NOMO-1 treated with dmso at 0.1 percent for 144 hours (cell line): ENCODE data around the gene ALDH3A1.

Experiments used
- DNase-seq: peaks from one replicate; lab custom pipeline; 2025; ENCODE audit not compliant: unreplicated experiment; lab: John Stamatoyannopoulos, UW

The ALDH3A1 gene

GRCh38 chr17:19760746-19761145, 12.6 kb upstream of the ALDH3A1 start:
- no peak for DNase-seq

DNA sequence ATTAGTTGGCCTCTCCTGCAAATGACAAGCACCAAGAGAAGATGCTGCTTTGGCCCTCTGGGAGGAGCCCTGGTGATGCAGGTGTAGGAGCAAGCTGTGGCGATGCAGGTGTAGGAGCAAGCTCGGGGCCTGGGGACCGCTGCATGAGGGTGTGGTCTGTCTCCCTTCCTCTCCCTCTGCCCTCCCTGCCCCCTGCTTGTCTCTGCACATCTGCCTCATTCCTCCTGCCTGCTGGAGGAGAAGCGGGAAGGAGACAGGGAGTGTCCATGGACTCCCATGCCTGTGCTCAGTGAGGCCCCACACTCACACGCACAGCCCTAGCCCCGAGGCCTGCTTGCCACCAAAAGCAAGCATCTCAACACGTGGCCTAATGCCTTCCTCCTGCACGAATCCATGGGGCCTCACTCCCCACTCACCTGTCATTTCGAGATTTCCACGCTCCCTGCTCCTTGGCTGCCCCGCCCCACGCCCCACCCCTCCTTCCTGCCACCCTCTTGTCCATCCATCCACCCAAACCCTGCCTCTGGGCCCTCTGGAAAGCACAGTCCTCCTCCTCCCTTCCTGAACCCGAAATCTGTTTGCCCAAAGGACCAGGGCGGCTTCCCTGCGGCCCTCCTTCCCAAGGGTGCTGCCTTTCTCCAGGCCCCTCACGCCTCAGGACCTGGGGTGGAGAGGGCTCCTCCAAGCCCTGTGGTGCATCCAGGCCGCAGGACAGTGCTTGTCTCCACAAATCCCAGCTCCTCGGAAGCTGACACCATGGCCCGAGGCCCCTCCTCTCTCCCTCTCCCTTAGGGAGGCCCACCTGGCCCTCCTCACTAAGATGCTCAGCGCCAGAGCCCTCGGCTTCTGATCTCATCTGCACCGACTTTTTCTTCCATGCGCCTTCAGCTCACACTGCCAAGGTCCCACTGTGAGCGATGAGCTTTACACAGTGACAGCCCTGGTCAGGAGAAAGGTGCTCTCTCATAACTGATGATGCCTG, 11.8 kb upstream of the ALDH3A1 start:
- no peak for DNase-seq

GRCh38 chr17:19757536-19758180, 9.6 kb upstream of the ALDH3A1 start:
- no peak for DNase-seq

- DNase-seq: no peak
Observed at GRCh38 chr17:19756546-19756945, 8.4 kb upstream of the ALDH3A1 start.

DNA sequence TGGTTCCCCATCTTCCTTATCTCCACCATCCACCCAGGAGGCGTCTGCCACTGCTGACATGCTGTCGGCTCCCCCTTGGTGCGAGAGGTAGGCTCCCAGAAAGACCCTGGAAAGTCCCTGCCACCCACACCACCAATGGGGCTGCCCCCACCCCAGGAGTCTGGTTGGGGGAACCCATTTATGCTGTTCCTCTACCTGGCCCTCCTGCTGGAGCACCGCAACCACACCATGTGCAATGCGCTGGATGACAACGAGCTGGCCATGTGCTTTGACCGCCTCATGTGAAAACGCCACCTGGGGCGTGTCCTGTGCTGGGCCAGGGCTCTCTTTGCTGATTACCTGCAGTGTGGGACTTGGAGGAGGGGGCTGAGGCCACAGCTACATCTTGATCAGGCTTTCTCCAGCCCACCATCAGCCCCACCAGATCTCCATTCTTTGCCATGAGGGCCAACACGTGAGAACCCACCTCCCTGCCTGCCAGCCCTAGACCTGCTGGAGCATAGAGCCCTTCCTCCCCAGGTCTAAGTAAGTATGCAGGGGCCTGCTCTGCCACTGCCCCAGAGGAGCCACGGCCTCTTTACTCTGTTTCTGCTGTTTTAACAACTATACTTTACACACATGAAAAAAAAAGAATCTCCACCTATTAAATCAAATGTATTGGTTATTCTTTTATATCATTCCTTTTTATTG, 7.9 kb upstream of the ALDH3A1 start:
- DNase-seq: no peak

DNA sequence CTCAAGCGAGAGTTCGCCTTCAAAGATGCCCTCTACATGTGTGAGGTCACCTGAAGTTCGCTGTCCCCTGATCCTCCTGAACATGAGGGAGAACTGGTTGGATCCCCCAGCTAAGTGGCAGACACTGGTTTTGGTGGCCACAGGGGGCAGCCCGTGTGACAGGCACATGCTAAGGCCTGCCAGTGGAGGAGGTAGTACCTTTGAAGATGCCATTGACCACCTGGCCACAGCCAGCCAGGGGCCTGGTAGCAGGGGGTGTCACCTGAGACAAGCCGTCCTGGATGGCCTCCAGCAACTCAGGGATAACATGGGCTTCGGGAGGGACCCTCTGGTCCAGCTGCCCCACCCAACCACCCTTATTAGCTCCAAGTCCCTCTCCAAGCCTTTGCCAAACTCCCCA, 7.3 kb upstream of the ALDH3A1 start:
- DNase-seq: no peak

DNA sequence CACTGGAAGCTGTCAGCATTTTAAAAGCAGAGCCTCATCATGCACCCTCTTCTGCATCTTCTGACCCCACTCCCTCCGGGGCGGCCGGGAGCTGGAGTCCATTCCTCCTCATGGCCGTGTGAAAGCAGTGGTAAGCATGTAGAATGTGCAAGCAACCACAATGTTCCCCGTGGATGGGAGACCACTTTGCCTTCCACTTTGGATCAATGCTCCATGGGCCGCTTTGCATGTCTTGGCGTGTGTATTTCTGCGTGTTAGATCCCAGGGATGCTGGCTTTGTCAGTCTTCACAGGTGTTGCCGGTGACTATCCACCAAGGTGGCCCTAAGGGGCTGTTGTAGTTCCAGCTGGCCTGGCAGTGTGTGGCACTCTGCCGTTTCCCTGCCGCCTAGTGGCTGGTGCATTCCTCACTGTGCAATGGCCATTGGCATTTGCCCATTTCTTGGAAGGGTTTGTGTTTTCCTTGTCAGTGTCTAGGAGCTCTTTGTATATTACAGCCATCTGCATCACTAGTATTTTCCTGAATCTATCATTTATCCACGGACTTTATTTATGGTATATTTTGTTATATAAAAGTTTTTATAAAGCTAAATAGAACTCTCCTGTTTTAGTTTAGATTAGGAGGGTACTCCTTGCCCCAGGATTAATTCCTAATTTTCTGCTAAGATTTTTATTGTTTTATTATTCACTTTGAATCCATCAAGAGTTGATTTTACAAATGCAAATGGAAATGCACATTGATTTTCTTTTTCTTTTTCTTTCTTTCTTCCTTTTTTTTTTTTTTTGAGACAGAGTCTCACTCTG, 5.8 kb upstream of the ALDH3A1 start:
- no peak for DNase-seq

DNA sequence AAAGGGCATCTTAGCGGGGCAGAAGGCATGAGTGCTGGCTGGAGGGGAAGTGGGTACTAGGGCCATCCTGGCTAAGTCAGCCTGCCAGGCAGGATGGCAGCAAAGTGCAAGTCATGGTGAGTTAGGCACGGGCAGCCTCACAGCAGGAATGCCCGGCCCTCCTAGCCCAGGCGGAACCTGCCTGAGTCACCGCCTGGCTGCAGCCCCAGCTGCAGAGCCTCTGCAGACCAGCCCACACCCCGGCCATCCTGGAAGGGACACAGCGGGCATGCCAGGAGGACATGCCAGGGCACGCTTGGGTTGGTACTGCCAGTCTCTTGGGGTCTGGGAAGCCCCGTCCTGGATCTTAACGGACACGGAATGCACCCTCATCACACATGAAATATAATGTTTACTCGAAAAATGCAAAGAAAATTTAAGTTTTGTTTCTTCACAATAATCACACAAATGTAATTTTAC, 5.0 kb upstream of the ALDH3A1 start:
- DNase-seq: peak; percentile 58

DNA sequence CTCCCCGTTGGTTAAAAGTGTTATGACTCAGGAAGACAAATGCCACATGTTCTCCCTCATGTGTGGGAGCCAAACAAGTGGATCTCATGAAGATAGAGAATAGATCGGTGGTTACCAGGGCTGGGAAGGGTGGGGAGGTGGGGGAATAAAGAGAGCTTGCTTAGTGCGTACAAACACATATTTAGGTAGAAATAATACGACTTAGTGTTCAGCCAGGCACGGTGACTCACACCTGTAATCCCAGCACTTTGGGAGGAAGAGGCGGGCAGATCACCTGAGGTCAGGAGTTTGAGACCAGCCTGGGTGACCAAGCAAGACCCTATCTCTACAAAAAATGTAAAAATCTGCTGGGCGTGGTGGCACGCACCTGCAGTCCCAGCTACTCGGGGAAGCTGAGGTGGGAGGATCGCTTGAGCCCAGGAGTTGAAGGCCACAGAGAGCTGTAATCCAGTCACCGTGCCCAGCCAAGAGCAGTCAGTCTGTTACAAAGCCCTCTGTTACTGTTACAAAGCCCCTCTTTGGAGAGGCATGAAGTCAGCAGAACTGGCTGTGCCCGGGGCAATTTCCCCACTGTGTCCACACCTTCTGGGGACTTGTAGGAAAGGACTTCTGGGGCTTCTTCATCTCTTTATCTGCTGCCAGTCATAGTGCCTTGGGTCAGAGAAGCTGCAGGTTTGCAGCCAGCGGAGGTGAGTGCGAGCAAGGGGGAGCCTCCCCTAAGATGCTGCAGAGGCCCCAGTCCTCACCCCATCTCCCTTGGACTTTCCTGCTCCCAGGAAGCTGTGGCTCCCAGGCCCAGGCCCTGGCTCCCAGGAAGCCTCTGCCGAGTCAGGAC, 4.3 kb upstream of the ALDH3A1 start:
- no peak for DNase-seq

- DNase-seq: no peak
Observed at GRCh38 chr17:19750835-19751234, 2.7 kb upstream of the ALDH3A1 start.

DNA sequence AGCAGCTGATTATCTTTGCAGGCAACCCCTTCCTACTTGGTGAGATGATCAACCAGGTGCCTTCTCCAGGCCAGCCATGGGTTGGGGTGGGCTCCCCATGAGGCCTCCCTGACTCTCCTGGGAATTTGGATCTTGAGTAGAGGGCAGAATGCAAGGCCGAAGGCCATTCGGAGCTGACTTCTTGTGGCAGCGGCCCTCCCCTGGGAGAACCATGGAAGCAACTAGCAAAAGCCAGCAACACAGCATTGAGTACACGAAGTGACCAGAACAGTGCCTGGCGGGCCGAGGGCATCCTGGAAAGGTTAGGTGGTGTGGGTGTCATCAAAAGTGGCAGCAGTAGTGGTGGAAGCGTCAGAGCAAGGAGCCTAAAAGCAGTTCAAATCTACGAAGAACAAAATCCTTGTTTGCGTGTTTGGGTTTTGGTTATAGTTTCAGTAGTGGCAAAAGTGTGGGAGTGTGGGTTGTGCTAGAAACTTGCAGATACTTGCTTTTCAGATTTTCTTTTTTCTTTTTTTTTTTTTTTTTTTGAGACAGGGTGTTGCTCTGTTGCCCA, 2.0 kb upstream of the ALDH3A1 start:
- no peak for DNase-seq

DNA sequence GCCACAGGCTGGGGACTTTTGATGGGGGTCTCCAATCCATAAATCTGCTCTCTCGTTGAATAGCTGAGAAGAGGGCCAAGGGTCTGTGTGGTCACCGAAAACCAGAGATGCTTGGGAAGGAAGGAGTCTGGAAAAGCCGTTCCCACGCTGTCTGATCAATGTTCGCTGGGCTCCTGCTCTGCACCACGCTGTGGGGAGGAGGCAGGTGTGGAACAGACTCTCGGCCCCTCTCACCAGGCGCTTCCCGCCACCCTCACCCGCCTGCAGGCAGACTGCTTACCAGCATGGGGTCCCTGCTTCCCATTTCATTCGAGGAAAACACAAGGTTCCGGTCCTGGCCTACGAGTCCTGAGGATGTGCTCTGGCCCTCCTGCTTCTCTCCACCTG, 702 bp upstream of the ALDH3A1 start:
- DNase-seq: no peak

DNA sequence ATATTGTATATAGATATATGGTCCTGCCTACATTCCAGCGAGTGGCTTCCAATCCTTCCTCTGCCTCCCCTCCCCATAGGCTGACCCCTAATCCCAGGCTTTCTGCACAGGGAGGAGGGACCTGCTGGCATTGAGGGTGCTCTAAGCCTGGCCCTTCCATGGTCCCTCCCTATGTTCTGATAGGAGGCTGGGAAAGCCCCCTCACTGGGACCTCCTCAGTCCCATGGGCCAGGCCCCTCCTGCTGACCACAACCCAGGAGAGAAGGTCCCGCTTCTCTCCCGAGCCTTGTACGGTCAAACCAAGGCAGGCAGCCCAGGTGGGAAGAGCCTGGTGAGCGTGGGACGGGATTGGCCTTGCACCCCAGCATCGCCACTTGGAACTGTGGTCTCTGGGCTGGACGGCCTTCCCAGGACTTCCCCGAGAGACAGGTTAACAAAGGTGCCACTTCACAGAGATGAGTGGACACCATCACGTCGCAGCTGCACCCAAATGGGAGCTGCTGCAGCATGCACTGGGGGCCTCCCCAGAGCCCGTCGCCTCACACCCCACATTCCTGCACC, 859 bp downstream of the ALDH3A1 start:
- no peak for DNase-seq

- DNase-seq: no peak
Observed at GRCh38 chr17:19746517-19746916, 1.6 kb downstream of the ALDH3A1 start.

- DNase-seq: peak; percentile 52
Observed at GRCh38 chr17:19744922-19745757, 3.0 kb downstream of the ALDH3A1 start.

DNA sequence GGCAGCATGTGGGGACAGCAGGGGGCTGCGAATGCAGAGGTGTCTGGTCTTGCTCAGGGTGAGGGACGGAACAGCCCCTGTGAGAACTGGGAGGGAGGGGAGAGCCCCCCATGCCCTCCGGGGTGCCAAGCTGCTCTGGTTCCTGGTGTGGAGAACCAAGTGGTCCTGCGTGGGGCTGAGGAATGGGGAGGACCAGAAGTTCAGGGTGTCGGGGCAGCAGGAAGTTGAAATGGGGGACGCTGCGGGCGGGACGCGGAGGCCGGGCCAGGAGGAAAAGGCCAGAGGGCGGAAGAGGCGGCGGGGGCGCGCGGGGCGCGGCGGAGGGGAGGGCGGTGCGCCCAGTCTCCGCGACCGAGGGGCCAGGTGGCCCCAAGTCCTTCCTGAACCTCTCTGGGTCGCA, 3.6 kb downstream of the ALDH3A1 start:
- no peak for DNase-seq

DNA sequence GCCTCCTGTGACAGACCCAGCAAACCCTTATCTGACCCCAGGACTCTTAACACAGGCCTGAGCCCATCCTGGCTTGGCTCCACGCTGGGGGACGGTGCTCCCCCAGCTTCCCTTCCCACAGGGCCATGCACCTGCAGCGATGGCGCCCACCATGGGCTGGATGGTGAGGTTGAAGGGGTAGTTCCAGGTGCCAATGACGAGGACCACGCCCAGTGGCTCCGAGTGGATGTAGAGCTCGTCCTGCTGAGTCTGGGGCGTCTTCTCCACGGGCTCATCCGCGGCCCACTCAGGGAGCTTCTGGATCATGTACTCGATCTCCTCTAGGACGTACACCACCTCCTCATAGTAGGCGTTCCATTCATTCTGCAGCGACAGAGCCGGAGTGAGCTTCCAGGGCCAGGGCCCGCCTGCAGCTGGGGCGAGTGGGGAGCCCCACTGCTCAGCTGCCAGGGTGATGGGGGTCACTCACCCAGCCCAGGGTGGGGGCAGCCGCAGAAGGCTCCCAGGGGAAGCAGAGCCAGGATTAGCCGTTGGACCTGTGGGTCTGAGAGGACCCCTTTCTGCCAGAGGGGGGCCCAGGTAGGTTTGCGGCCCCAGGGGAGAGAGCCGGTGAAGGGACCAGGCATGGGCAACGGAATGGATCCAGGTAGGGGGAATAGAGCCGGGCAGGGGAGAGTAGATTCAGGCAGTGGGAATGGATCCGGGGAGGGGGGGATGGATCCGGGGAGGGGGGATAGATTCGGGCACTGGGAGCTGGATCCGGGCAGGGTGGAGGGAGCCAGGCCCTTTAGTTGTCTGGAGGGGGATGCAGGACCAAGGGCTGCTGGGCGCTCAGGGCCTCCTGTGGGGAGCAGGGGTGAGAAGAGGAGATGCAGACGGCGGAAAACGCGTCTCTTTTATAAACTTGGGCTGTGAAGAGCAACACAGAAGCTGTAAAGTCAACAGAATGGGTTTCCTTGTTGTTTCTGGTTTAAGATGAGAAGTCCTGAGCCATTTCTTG, 4.7 kb downstream of the ALDH3A1 start:
- no peak for DNase-seq
